GM12878 (cell line): ENCODE measurements around the gene MRPL54. TPM values are rescaled to one million over a fixed set of nuclear protein-coding genes. Genes with fewer than 3 reads are reported as not detected.

Source experiments
- BACH1 ChIP-seq: fragments of 450-650 bp; IDR thresholded peaks from 2 replicates; pipeline ENCODE4 v1.6.1; 2017; ENCODE audit warnings: mild to moderate bottlenecking, borderline replicate concordance
- CBX5 ChIP-seq: sonication (generic); IDR thresholded peaks from 2 replicates; pipeline ENCODE4 v1.6.1; 2016; ENCODE audit warnings: low read depth, moderate library complexity, mild to moderate bottlenecking, inconsistent platforms
- CEBPB ChIP-seq, 2 experiments: fragments of 150-350 bp in 1 of 2; IDR thresholded peaks; 2 replicates each; pipeline ENCODE4 v1.6.1; 2012 to 2014; ENCODE audit warnings: low read depth in 2 of 2, low read length in 2 of 2, borderline replicate concordance in 1 of 2, inconsistent platforms in 1 of 2
- GABPA ChIP-seq: IDR thresholded peaks from 2 replicates; pipeline ENCODE4 v1.6.1; 2014; ENCODE audit warnings: antibody characterized with exemption, low read depth, mild to moderate bottlenecking, inconsistent platforms
- HDAC2 ChIP-seq: fragments of 200-600 bp; sonication (generic); IDR thresholded peaks from 2 replicates; pipeline ENCODE4 v1.6.1; 2017
- IRF4 ChIP-seq: IDR thresholded peaks from 2 replicates; pipeline ENCODE4 v1.6.1; 2011; ENCODE audit warnings: low read depth, low read length
- MTA3 ChIP-seq: IDR thresholded peaks from 2 replicates; pipeline ENCODE4 v1.6.1; 2012; ENCODE audit warnings: low read length, inconsistent platforms, borderline replicate concordance
- MXI1 ChIP-seq: fragments of 150-350 bp; IDR thresholded peaks from 2 replicates; pipeline ENCODE4 v1.6.1; 2011; ENCODE audit warnings: low read depth, mild to moderate bottlenecking, inconsistent platforms, low read length, improper control_type of control experiment
- NRF1 ChIP-seq: conservative IDR thresholded peaks from 2 replicates; pipeline ENCODE4 v1.6.1; 2011; ENCODE audit warnings: mild to moderate bottlenecking, low read depth, low read length, improper control_type of control experiment
- RAD21 ChIP-seq: IDR thresholded peaks from 2 replicates; pipeline ENCODE4 v1.6.1; 2011; ENCODE audit warnings: mild to moderate bottlenecking, low read depth, low read length, moderate library complexity; ENCODE audit not compliant: insufficient read depth
- RFX5 ChIP-seq: IDR thresholded peaks from 2 replicates; pipeline ENCODE4 v1.6.1; 2011; ENCODE audit warnings: low read depth, low read length, improper control_type of control experiment
- SMARCA5 ChIP-seq: fragments of 450-650 bp; IDR thresholded peaks from 2 replicates; pipeline ENCODE4 v1.6.1; 2017; ENCODE audit warnings: mild to moderate bottlenecking
- TARDBP ChIP-seq: IDR thresholded peaks from 2 replicates; pipeline ENCODE4 v1.6.1; 2016; ENCODE audit warnings: borderline replicate concordance
- YBX1 ChIP-seq: fragments of 450-650 bp; IDR thresholded peaks from 2 replicates; pipeline ENCODE4 v1.6.1; 2016; ENCODE audit warnings: antibody characterized with exemption
- ZNF384 ChIP-seq: IDR thresholded peaks from 2 replicates; pipeline ENCODE4 v1.6.1; 2012; ENCODE audit warnings: low read depth, mild to moderate bottlenecking, low read length, improper control_type of control experiment, borderline replicate concordance
- polyA plus RNA-seq, 11 experiments: library from polyadenylated mRNA; depleted of rRNA in 4 of 11; unstranded in 6 of 11; stranded (reverse) in 5 of 11; fragments of >200 nt; fragmentation: Nextera tagmentation in 4 of 11; fragmentation: Illumina TruSeq in 1 of 11; extraction: Ambion mirVana in 4 of 11; extraction: Trizol in 1 of 11; gene quantifications; 1 replicate in 1 of 11; 2 replicates in 10 of 11; pipeline versions ENCODE4 v1.2.1 to v1.2.3, GENCODE V29; 2011 to 2016; ENCODE audit warnings: inconsistent platforms in 2 of 11, missing spikeins in 2 of 11, low read depth in 1 of 11
- total RNA-seq, 4 experiments: library from RNA; depleted of rRNA in 3 of 4; stranded (reverse); fragments of >200 nt in 3 of 4; fragmentation: Illumina TruSeq in 1 of 4; extraction: Trizol in 1 of 4; gene quantifications; 2 replicates each; pipeline versions ENCODE4 v1.2.1 to v1.2.3, GENCODE V29; 2013 to 2021
- TF ChIP-seq, protein P1 (sequence below): fragments of 450-650 bp; formaldehyde crosslinking; IDR thresholded peaks from 2 replicates; pipeline ENCODE4 v1.4.0; 2020; ENCODE audit warnings: mild to moderate bottlenecking, moderate library complexity
- TF ChIP-seq, protein P2 (sequence below): IDR thresholded peaks from 2 replicates; pipeline ENCODE4 v1.6.1; 2011; ENCODE audit warnings: borderline replicate concordance, low read depth, mild to moderate bottlenecking, moderate library complexity, low read length; ENCODE audit not compliant: insufficient read depth, poor library complexity, severe bottlenecking
- TF ChIP-seq, protein P3 (sequence below), 3 experiments: IDR thresholded peaks in 2 of 3; conservative IDR thresholded peaks in 1 of 3; 2 replicates each; pipeline ENCODE4 v1.5.1; 2011; ENCODE audit warnings: low read depth in 3 of 3, low read length in 3 of 3, mild to moderate bottlenecking in 3 of 3, control low read depth in 2 of 3, moderate library complexity in 2 of 3, inconsistent platforms in 1 of 3, mixed read lengths in 1 of 3; ENCODE audit not compliant: control insufficient read depth in 2 of 3, insufficient read depth in 1 of 3; ENCODE audit errors: extremely low read depth in 1 of 3
- TF ChIP-seq, protein P4 (sequence below): fragments of 150-350 bp; IDR thresholded peaks from 2 replicates; pipeline ENCODE4 v1.6.1; 2014; ENCODE audit warnings: mild to moderate bottlenecking, low read depth, low read length
- TF ChIP-seq, protein P5 (sequence below): fragments of 450-650 bp; IDR thresholded peaks from 2 replicates; pipeline ENCODE4 v1.6.1; 2017; ENCODE audit warnings: low read depth, mild to moderate bottlenecking, moderate library complexity

MRPL54 gene
- total and polyA plus RNA-seq, 10 of the 15 experiments (the other 5 are each of a cell fraction or from before 2014, with no cell fraction given), result 3.1 to 98.7 (median 75.2) TPM

DNA sequence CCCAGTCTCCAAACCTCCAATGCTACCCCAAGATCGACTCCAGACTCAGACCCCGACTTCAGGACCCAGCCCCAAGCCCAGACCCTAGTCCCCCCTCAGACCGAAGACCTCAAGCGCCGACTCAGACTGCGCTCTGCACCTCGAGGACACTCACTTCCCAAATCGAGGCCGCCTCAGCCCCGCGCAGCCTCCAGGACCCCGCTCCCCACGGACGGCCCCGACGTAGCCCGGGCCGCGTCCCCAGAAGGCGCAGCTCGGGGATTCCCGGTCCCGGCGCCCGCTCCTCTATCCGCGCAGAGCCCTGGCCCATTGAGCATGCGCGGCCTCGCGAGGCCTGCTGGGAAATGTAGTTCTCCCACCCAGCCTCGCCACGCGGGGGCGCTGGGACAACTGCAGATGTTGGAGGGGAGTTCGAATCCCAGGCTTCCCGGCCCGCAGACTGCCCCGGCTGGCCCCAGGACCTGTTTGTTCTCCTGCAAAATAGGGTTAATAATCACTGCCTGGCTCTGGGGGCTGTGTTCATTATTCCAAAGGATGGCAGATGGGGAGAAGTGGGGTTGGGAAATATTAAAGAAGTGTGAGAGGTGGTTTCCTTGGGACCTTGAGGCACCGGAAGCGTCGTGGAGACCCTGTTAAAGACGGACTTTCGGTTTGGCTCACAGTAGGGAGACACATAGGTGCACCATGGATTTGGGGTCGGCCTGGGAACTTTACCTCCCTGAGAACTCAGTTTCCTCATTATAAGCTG lies 926 bp upstream of the MRPL54 start, which contains the start of gene APBA3 (continued):
- TF ChIP-seq, protein P1, sequence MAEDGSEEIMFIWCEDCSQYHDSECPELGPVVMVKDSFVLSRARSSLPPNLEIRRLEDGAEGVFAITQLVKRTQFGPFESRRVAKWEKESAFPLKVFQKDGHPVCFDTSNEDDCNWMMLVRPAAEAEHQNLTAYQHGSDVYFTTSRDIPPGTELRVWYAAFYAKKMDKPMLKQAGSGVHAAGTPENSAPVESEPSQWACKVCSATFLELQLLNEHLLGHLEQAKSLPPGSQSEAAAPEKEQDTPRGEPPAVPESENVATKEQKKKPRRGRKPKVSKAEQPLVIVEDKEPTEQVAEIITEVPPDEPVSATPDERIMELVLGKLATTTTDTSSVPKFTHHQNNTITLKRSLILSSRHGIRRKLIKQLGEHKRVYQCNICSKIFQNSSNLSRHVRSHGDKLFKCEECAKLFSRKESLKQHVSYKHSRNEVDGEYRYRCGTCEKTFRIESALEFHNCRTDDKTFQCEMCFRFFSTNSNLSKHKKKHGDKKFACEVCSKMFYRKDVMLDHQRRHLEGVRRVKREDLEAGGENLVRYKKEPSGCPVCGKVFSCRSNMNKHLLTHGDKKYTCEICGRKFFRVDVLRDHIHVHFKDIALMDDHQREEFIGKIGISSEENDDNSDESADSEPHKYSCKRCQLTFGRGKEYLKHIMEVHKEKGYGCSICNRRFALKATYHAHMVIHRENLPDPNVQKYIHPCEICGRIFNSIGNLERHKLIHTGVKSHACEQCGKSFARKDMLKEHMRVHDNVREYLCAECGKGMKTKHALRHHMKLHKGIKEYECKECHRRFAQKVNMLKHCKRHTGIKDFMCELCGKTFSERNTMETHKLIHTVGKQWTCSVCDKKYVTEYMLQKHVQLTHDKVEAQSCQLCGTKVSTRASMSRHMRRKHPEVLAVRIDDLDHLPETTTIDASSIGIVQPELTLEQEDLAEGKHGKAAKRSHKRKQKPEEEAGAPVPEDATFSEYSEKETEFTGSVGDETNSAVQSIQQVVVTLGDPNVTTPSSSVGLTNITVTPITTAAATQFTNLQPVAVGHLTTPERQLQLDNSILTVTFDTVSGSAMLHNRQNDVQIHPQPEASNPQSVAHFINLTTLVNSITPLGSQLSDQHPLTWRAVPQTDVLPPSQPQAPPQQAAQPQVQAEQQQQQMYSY (CRISPR knock-in tag), result no peak
- TF ChIP-seq ZNF384, result no peak
- peak; percentile 49; the same call in 1 of the 2 replicates for TF ChIP-seq BACH1
- 0 out of 2 replicates have a peak, but pooled peaks have one; percentile 41 for TF ChIP-seq MXI1
- TF ChIP-seq, protein P2, sequence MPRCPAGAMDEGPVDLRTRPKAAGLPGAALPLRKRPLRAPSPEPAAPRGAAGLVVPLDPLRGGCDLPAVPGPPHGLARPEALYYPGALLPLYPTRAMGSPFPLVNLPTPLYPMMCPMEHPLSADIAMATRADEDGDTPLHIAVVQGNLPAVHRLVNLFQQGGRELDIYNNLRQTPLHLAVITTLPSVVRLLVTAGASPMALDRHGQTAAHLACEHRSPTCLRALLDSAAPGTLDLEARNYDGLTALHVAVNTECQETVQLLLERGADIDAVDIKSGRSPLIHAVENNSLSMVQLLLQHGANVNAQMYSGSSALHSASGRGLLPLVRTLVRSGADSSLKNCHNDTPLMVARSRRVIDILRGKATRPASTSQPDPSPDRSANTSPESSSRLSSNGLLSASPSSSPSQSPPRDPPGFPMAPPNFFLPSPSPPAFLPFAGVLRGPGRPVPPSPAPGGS, result no peak
- no peak for TF ChIP-seq RAD21
- TF ChIP-seq TARDBP, result peak; percentile 90
- TF ChIP-seq, protein P3, sequence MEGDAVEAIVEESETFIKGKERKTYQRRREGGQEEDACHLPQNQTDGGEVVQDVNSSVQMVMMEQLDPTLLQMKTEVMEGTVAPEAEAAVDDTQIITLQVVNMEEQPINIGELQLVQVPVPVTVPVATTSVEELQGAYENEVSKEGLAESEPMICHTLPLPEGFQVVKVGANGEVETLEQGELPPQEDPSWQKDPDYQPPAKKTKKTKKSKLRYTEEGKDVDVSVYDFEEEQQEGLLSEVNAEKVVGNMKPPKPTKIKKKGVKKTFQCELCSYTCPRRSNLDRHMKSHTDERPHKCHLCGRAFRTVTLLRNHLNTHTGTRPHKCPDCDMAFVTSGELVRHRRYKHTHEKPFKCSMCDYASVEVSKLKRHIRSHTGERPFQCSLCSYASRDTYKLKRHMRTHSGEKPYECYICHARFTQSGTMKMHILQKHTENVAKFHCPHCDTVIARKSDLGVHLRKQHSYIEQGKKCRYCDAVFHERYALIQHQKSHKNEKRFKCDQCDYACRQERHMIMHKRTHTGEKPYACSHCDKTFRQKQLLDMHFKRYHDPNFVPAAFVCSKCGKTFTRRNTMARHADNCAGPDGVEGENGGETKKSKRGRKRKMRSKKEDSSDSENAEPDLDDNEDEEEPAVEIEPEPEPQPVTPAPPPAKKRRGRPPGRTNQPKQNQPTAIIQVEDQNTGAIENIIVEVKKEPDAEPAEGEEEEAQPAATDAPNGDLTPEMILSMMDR (IDR thresholded peaks at IDR 0.05 in 2 of 3, conservative IDR thresholded peaks at IDR 0.05 in 1 of 3; ENCODE audit: control insufficient read depth in 2 of 3, extremely low read depth in 1 of 3, insufficient read depth in 1 of 3, low read depth in 3 of 3, low read length in 3 of 3), result peak; percentile 78 to 88 (median 80)
- TF ChIP-seq SMARCA5, result peak; percentile 76; the same call in 1 of the 2 replicates
- TF ChIP-seq MTA3, result no peak
- no peak for TF ChIP-seq HDAC2
- no peak for TF ChIP-seq IRF4
- no peak for TF ChIP-seq CBX5
- no peak for TF ChIP-seq RFX5
- TF ChIP-seq, protein P4, sequence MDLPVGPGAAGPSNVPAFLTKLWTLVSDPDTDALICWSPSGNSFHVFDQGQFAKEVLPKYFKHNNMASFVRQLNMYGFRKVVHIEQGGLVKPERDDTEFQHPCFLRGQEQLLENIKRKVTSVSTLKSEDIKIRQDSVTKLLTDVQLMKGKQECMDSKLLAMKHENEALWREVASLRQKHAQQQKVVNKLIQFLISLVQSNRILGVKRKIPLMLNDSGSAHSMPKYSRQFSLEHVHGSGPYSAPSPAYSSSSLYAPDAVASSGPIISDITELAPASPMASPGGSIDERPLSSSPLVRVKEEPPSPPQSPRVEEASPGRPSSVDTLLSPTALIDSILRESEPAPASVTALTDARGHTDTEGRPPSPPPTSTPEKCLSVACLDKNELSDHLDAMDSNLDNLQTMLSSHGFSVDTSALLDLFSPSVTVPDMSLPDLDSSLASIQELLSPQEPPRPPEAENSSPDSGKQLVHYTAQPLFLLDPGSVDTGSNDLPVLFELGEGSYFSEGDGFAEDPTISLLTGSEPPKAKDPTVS, result no peak
- TF ChIP-seq GABPA, result peak; percentile 77
- TF ChIP-seq YBX1, result no peak
- TF ChIP-seq, protein P5, sequence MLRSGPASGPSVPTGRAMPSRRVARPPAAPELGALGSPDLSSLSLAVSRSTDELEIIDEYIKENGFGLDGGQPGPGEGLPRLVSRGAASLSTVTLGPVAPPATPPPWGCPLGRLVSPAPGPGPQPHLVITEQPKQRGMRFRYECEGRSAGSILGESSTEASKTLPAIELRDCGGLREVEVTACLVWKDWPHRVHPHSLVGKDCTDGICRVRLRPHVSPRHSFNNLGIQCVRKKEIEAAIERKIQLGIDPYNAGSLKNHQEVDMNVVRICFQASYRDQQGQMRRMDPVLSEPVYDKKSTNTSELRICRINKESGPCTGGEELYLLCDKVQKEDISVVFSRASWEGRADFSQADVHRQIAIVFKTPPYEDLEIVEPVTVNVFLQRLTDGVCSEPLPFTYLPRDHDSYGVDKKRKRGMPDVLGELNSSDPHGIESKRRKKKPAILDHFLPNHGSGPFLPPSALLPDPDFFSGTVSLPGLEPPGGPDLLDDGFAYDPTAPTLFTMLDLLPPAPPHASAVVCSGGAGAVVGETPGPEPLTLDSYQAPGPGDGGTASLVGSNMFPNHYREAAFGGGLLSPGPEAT, result peak; percentile 73
- TF ChIP-seq CEBPB (IDR thresholded peaks at IDR 0.05; ENCODE audit: borderline replicate concordance in 1 of 2, low read depth in 2 of 2, low read length in 2 of 2), result no peak
- TF ChIP-seq NRF1, result peak; percentile 80
